HEK293 (cell line): Measurements from ENCODE around the gene NT5DC2.
A peak's percentile ranks its signal among the peaks of the same experiment; 100 is the strongest.

Experiments used
- CTCF ChIA-PET: fragments of 350-600 bp; formaldehyde crosslinking; extraction: SDS; loops from one replicate; lab custom pipeline; 2021; ENCODE audit warnings: antibody characterized with exemption; lab: Yijun Ruan, JAX
- POLR2A ChIA-PET: fragments of 300-600 bp; formaldehyde crosslinking; extraction: SDS; loops from one replicate; lab custom pipeline; 2020; ENCODE audit warnings: antibody characterized with exemption, inconsistent platforms; lab: Yijun Ruan, JAX
- H3K27ac ChIP-seq: fragments of 200-500 bp; sonication (Bioruptor generic); 2 replicates; pipeline ENCODE4 v1.5.1; 2014; ENCODE audit warnings: low read depth, low read length, control low read depth, inconsistent platforms; ENCODE audit errors: extremely low read depth
- H3K36me3 ChIP-seq, 2 experiments: fragments of 200-500 bp in 1 of 2; sonication (Bioruptor generic) in 1 of 2; 1 replicate in 1 of 2; 2 replicates in 1 of 2; pipeline ENCODE4 v1.5.1; 2014 to 2017; ENCODE audit warnings: inconsistent platforms in 2 of 2, low read length in 2 of 2; ENCODE audit not compliant: control insufficient read depth in 2 of 2, insufficient read depth in 1 of 2
- H3K4me1 ChIP-seq: fragments of 200-500 bp; sonication (Bioruptor generic); 2 replicates; pipeline ENCODE4 v1.5.1; 2014; ENCODE audit warnings: mild to moderate bottlenecking, low read length, inconsistent platforms; ENCODE audit not compliant: control insufficient read depth, insufficient read depth
- H3K4me3 ChIP-seq: 2 replicates; pipeline ENCODE4 v1.5.1; 2011; ENCODE audit warnings: low read depth, mild to moderate bottlenecking, control low read depth, low read length, moderate library complexity
- H3K9me3 ChIP-seq: fragments of 200-500 bp; sonication (Bioruptor generic); 2 replicates; pipeline ENCODE4 v1.5.1; 2014; ENCODE audit warnings: low read depth, low read length, inconsistent platforms; ENCODE audit not compliant: control insufficient read depth, insufficient read depth
- GLI4 ChIP-seq: fragments of 450-650 bp; formaldehyde crosslinking; IDR thresholded peaks from 2 replicates; pipeline ENCODE4 v1.5.1; 2016; ENCODE audit warnings: missing biosample characterization, missing genetic modification characterization
- SCRT1 ChIP-seq: fragments of 450-650 bp; formaldehyde crosslinking; IDR thresholded peaks from 2 replicates; pipeline ENCODE4 v1.5.1; 2016; ENCODE audit warnings: missing biosample characterization, missing genetic modification characterization, borderline replicate concordance
- SCRT2 ChIP-seq: fragments of 450-650 bp; formaldehyde crosslinking; IDR thresholded peaks from 2 replicates; pipeline ENCODE4 v1.5.1; 2016; ENCODE audit warnings: missing biosample characterization, missing genetic modification characterization
- ZNF138 ChIP-seq: fragments of 450-650 bp; formaldehyde crosslinking; IDR thresholded peaks from 2 replicates; pipeline ENCODE4 v1.5.1; 2016; ENCODE audit warnings: missing biosample characterization, missing genetic modification characterization, borderline replicate concordance
- ZNF169 ChIP-seq: fragments of 450-650 bp; formaldehyde crosslinking; IDR thresholded peaks from 2 replicates; pipeline ENCODE4 v1.5.1; 2016; ENCODE audit warnings: missing biosample characterization, missing genetic modification characterization
- ZNF24 ChIP-seq: fragments of 450-650 bp; formaldehyde crosslinking; IDR thresholded peaks from 2 replicates; pipeline ENCODE4 v1.5.1; 2016; ENCODE audit warnings: missing biosample characterization, missing genetic modification characterization
- ZNF266 ChIP-seq: fragments of 450-650 bp; formaldehyde crosslinking; IDR thresholded peaks from 2 replicates; pipeline ENCODE4 v1.5.1; 2016; ENCODE audit warnings: missing biosample characterization, missing genetic modification characterization, low read depth
- ZNF354C ChIP-seq: fragments of 450-650 bp; formaldehyde crosslinking; IDR thresholded peaks from 2 replicates; pipeline ENCODE4 v1.5.1; 2016; ENCODE audit warnings: missing biosample characterization, missing genetic modification characterization, low read depth, borderline replicate concordance
- ZNF555 ChIP-seq: fragments of 450-650 bp; formaldehyde crosslinking; conservative IDR thresholded peaks from 2 replicates; pipeline ENCODE4 v1.5.1; 2017; ENCODE audit warnings: missing biosample characterization, mild to moderate bottlenecking, missing genetic modification characterization, inconsistent platforms
- ZNF658 ChIP-seq: fragments of 450-650 bp; formaldehyde crosslinking; IDR thresholded peaks from 2 replicates; pipeline ENCODE4; 2016; ENCODE audit warnings: missing biosample characterization, missing genetic modification characterization
- ZNF704 ChIP-seq: fragments of 450-650 bp; formaldehyde crosslinking; IDR thresholded peaks from 2 replicates; pipeline ENCODE4 v1.5.1; 2016; ENCODE audit warnings: missing biosample characterization, missing genetic modification characterization
- ZNF777 ChIP-seq: fragments of 450-650 bp; formaldehyde crosslinking; IDR thresholded peaks from 2 replicates; pipeline ENCODE4 v1.5.1; 2017; ENCODE audit warnings: missing biosample characterization, missing genetic modification characterization, borderline replicate concordance
- TF ChIP-seq, protein P1 (sequence below): fragments of 450-650 bp; formaldehyde crosslinking; IDR thresholded peaks from 2 replicates; pipeline ENCODE4 v1.5.1; 2016; ENCODE audit warnings: missing biosample characterization, missing genetic modification characterization
- TF ChIP-seq, protein P2 (sequence below): fragments of 450-650 bp; formaldehyde crosslinking; IDR thresholded peaks from 2 replicates; pipeline ENCODE4 v1.5.1; 2016; ENCODE audit warnings: missing biosample characterization, missing genetic modification characterization
- TF ChIP-seq, protein P3 (sequence below): fragments of 450-650 bp; formaldehyde crosslinking; conservative IDR thresholded peaks from 2 replicates; pipeline ENCODE4 v1.5.1; 2016; ENCODE audit warnings: low read depth, missing biosample characterization, missing genetic modification characterization

Gene NT5DC2

DNA sequence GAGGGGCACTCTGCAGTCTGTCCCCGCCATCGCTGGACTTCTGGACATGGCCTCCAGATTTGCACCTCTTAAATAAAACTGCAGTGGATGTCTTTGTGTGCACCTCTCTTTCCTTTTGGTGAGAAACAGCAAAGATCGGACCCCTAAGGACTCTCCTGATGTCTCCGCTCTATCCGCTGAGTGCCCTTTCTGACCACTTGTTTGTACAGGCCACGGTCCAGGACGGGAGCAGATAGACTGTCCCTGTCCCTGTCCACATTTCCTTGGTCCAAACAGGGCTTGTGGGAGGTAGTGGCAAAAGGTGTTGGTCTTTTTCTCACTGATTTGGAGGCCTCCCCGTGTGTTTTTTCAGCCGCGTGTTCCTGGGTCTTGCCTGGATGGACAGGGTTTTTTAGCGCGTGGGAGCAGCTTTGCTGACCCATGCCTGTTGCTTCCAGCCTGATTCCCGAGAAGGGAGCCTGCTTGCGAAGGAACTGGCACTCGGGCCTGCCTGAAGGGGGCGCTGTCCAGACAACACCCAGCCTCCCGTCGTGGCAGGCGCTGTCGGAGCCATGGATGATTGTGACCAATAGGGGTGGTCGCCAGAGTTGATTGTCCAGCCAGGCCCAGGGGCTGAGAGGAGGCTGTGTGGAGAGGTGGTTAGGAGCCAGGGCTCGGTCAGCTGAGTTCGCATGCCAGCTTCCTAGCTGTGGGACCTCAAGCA is 51.7 kb downstream of the NT5DC2 start:
- peaks cover 4 to 94% of the 10 kb centered on the region in 2 experiments; a peak in 1 of 3 replicates for H3K36me3 ChIP-seq
- ChIA-PET CTCF (interaction anchor here (1.2 to 1.9 kb wide), 3 partner anchors 9 to 159 kb away, joined by 3 to 5 read pairs (median 3); no protein-coding TSS in a partner anchor), POLR2A (no interaction called here)
- TF ChIP-seq, protein P1, sequence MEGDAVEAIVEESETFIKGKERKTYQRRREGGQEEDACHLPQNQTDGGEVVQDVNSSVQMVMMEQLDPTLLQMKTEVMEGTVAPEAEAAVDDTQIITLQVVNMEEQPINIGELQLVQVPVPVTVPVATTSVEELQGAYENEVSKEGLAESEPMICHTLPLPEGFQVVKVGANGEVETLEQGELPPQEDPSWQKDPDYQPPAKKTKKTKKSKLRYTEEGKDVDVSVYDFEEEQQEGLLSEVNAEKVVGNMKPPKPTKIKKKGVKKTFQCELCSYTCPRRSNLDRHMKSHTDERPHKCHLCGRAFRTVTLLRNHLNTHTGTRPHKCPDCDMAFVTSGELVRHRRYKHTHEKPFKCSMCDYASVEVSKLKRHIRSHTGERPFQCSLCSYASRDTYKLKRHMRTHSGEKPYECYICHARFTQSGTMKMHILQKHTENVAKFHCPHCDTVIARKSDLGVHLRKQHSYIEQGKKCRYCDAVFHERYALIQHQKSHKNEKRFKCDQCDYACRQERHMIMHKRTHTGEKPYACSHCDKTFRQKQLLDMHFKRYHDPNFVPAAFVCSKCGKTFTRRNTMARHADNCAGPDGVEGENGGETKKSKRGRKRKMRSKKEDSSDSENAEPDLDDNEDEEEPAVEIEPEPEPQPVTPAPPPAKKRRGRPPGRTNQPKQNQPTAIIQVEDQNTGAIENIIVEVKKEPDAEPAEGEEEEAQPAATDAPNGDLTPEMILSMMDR (tag by site-specific recombination), result peak; percentile 58
- no peak for TF ChIP-seq ZNF24 (tag by site-specific recombination)
- TF ChIP-seq SCRT2, result 0 out of 2 replicates have a peak, but pooled peaks have one; percentile 27
- no peak for TF ChIP-seq ZNF138 (tag by site-specific recombination)
- TF ChIP-seq SCRT1, result peak; percentile 21; the same call in 1 of the 2 replicates
- no peaks in the 10 kb centered on the region for H3K4me1 ChIP-seq
- no peak overlapping the region for H3K27ac ChIP-seq
- H3K9me3 ChIP-seq, result no peaks in the 10 kb centered on the region
- no peak overlapping the region for H3K4me3 ChIP-seq

DNA sequence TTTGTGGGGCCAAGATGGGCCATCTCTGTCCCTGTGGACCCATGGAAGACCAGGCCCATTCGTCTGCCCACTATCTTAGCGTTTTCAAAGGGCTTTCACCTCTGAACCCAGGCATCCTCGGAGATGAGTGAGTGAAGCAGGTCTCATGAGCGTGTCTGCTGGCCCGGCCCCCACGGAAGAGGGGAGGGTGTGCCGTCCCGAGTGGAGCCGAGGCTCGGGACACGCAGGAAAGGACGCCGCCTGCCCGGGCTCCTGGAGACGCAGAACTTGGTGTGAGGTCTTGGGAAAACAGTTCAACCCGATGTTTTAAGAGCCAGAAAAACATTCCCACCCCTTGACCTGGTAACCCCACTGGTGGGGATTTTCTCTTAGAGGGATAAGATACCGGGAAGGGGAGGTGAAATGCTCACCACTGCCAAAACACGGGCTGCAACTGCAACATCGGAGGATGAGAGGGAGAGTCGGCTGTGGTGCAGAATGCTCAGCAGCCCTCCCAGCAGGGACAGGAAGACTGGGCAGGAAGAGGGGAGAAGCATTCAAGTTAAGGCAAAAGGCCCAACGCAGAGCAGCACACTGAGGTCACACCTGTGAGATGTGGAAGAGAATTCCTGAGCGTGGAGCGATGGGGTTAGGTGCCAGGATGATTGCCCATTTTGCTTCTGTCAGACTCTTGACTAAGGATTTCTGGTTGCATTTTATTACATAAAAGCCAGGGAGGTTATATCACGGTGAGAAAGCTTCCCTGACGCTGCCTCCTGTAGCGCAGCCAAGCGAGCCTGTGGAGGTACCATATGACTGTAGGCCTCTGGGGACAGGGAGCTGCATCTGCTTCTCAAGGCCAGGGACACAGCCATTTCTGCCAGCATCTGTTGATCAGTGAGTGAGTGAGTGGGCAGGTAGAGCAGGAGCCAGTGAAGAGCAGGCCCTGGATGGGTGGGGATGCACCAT is 52.6 kb downstream of the NT5DC2 start:
- no peak for TF ChIP-seq ZNF777 (tag by site-specific recombination)
- no peak for TF ChIP-seq ZNF266 (tag by site-specific recombination)
- TF ChIP-seq, protein P2, sequence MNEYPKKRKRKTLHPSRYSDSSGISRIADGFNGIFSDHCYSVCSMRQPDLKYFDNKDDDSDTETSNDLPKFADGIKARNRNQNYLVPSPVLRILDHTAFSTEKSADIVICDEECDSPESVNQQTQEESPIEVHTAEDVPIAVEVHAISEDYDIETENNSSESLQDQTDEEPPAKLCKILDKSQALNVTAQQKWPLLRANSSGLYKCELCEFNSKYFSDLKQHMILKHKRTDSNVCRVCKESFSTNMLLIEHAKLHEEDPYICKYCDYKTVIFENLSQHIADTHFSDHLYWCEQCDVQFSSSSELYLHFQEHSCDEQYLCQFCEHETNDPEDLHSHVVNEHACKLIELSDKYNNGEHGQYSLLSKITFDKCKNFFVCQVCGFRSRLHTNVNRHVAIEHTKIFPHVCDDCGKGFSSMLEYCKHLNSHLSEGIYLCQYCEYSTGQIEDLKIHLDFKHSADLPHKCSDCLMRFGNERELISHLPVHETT (tag by site-specific recombination), result no peak
- H3K9me3 ChIP-seq, result no peaks in the 10 kb centered on the region
- ChIA-PET POLR2A (no interaction called here), CTCF (interaction anchor here (0.9 to 1.9 kb wide), 3 partner anchors 9 to 36 kb away, joined by 3 to 5 read pairs (median 4); no protein-coding TSS in a partner anchor)
- no peaks in the 10 kb centered on the region for H3K4me1 ChIP-seq
- no peak overlapping the region for H3K4me3 ChIP-seq
- H3K36me3 ChIP-seq, result peaks cover 1 to 95% of the 10 kb centered on the region in 2 experiments; a peak in 2 of 3 replicates
- no peak overlapping the region for H3K27ac ChIP-seq

DNA sequence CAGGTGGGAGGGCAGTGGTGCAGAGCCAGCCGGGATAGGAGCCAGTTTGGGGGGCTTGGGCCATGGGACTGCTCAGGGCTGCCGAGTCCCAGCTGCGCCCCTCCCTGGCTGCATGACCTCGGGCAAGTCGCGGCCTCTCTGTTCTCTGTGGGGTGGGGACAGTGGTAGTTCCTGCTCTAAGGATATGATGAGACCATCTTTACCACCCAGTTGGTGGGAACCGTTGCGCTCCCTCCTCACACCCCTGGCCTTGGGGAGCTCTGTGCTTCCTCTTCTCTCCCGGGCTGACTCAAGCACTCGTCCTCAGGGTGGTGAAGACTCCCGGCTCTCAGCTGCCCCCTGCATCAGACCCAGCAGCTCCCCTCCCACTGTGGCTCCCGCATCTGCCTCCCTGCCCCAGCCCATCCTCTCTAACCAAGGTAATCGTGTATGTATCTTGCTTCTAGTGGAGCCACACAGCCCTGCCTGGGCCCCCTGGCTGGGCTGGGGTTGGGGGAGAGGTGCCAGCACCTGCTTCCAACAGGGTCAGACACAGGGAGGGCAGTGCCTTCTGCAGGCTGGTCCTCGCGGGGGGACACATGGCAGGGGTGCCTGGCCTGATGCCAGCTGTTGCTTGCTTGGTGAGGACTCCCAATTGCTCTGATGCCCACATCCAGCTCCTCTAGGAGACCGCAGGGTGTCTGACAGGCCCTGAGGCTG is 53.6 kb downstream of the NT5DC2 start:
- Histone ChIP-seq H3K4me1 (no peaks in the 10 kb centered on the region), H3K9me3 (no peaks in the 10 kb centered on the region), H3K27ac (no peak overlapping the region), H3K4me3 (no peak overlapping the region)
- CTCF ChIA-PET, result interaction anchor here (0.9 kb wide), 1 partner anchor 32 kb away, joined by 4 read pairs; no protein-coding TSS in a partner anchor
- POLR2A ChIA-PET, result interaction anchor here (1.0 kb wide), 1 partner anchor 9 kb away, joined by 3 read pairs; no protein-coding TSS in a partner anchor
- no peak for TF ChIP-seq ZNF354C (tag by site-specific recombination)
- TF ChIP-seq ZNF704 (tag by site-specific recombination), result no peak
- TF ChIP-seq, protein P3, sequence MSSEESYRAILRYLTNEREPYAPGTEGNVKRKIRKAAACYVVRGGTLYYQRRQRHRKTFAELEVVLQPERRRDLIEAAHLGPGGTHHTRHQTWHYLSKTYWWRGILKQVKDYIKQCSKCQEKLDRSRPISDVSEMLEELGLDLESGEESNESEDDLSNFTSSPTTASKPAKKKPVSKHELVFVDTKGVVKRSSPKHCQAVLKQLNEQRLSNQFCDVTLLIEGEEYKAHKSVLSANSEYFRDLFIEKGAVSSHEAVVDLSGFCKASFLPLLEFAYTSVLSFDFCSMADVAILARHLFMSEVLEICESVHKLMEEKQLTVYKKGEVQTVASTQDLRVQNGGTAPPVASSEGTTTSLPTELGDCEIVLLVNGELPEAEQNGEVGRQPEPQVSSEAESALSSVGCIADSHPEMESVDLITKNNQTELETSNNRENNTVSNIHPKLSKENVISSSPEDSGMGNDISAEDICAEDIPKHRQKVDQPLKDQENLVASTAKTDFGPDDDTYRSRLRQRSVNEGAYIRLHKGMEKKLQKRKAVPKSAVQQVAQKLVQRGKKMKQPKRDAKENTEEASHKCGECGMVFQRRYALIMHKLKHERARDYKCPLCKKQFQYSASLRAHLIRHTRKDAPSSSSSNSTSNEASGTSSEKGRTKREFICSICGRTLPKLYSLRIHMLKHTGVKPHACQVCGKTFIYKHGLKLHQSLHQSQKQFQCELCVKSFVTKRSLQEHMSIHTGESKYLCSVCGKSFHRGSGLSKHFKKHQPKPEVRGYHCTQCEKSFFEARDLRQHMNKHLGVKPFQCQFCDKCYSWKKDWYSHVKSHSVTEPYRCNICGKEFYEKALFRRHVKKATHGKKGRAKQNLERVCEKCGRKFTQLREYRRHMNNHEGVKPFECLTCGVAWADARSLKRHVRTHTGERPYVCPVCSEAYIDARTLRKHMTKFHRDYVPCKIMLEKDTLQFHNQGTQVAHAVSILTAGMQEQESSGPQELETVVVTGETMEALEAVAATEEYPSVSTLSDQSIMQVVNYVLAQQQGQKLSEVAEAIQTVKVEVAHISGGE (tag by site-specific recombination), result no peak
- TF ChIP-seq ZNF555 (tag by site-specific recombination), result no peak
- TF ChIP-seq GLI4 (tag by site-specific recombination), result no peak
- no peak for TF ChIP-seq ZNF169 (tag by site-specific recombination)
- TF ChIP-seq ZNF658 (tag by site-specific recombination), result no peak
- TF ChIP-seq, all 188 proteins: peak for 0
- peaks cover 7 to 95% of the 10 kb centered on the region in 2 experiments; a peak in 2 of 3 replicates for H3K36me3 ChIP-seq
